Stomach (tissue), 9 donors: ENCODE data around the gene COX7A2. TPM values are rescaled to one million over a fixed set of nuclear protein-coding genes. Genes with fewer than 3 reads are reported as not detected.

Experiments used
- DNase-seq, 2 donors: peaks; one replicate each; pipeline versions ENCODE4 v3.0.0 to v3.0.0-alpha.2; 2013 to 2019
- H3K27ac ChIP-seq, 5 donors: fragments of 200-600 bp in 4 of 5; sonication (generic) in 4 of 5; one replicate each; pipeline ENCODE4 v1.5.1; 2013 to 2019; ENCODE audit warnings: mild to moderate bottlenecking in 1 of 5, moderate library complexity in 1 of 5
- H3K27me3 ChIP-seq, 3 donors: fragments of 200-600 bp; sonication (generic); one replicate each; pipeline ENCODE4 v1.5.1; 2017 to 2019; ENCODE audit warnings: mixed run types in 1 of 3
- H3K36me3 ChIP-seq, 4 donors: fragments of 200-600 bp; sonication (generic); 1 replicate in 3 of 4; 2 replicates in 1 of 4; pipeline ENCODE4 v1.5.1; 2016 to 2019
- H3K4me1 ChIP-seq, 4 donors: fragments of 200-600 bp; sonication (generic); one replicate each; pipeline ENCODE4 v1.5.1; 2016 to 2019
- H3K4me3 ChIP-seq, 4 donors: fragments of 200-600 bp; sonication (generic) in 3 of 4; one replicate each; pipeline ENCODE4 v1.5.1; 2016 to 2019; ENCODE audit warnings: mild to moderate bottlenecking in 1 of 4
- H3K9me3 ChIP-seq, 4 donors: fragments of 200-600 bp; sonication (generic); one replicate each; pipeline ENCODE4 v1.5.1; 2016 to 2019
- CTCF ChIP-seq, 7 experiments: fragments of 450-650 bp in 4 of 7; fragments of 200-600 bp in 3 of 7; sonication (generic) in 3 of 7; IDR thresholded peaks; one replicate each; pipeline ENCODE4 v1.5.1; 2016 to 2019; ENCODE audit warnings: antibody characterized with exemption in 7 of 7, control low read depth in 2 of 7, mild to moderate bottlenecking in 1 of 7
- EP300 ChIP-seq: sonication (generic); formaldehyde crosslinking; IDR thresholded peaks from one replicate; pipeline ENCODE4 v1.6.1; 2017; ENCODE audit warnings: antibody characterized with exemption
- POLR2A ChIP-seq, 4 donors: fragments of 450-650 bp; IDR thresholded peaks; one replicate each; pipeline ENCODE4 v1.6.1; 2016; ENCODE audit warnings: antibody characterized with exemption in 4 of 4, control low read depth in 2 of 4, mild to moderate bottlenecking in 1 of 4, moderate library complexity in 1 of 4
- POLR2AphosphoS5 ChIP-seq, 3 donors: sonication (generic); formaldehyde crosslinking; IDR thresholded peaks; one replicate each; pipeline ENCODE4 v1.6.1; 2016; ENCODE audit warnings: antibody characterized with exemption in 3 of 3
- WGBS, 5 donors: extraction: QIAGEN DNeasy Blood & Tissue Kit in 3 of 5; methylation state at CpG; one replicate each; pipeline versions ENCODE4 v1.1.5 to v1.1.7; 2013 to 2018; 5-methylcytosine and 5-hydroxymethylcytosine counted together
- intact Hi-C: fragments of 100-400 bp; cut with DNase I; formaldehyde crosslinking; loops from one replicate; pipeline ENCODE4 v1.15.1; 2023; ENCODE audit warnings: low total_unique reads
- polyA plus RNA-seq, 3 donors: library from polyadenylated mRNA; stranded (reverse); fragments of 200-250 nt; gene quantifications; one replicate each; pipeline ENCODE4 v1.2.3, GENCODE V29; 2013
- total RNA-seq, 5 donors: library from RNA; depleted of rRNA; stranded (reverse); fragments of >200 nt; gene quantifications; one replicate each; pipeline versions ENCODE4 v1.1.0 to v1.2.3, GENCODE V29; 2014 to 2016
- donor health status: healthy with polysubstance abuse.
- donor health status: Bipolar disorder and iron deficiency.
- donor health status: healthy.

The COX7A2 gene
- total and polyA plus RNA-seq, 8 donors, result 27.8 to 1,513 (median 406) TPM

- H3K4me3 ChIP-seq, result no peak overlapping the region
- TF ChIP-seq POLR2A (IDR thresholded peaks at IDR 0.05) (no peak), CTCF (IDR thresholded peaks at IDR 0.05) (no peak)
- no peaks in the 10 kb centered on the region for H3K27me3 ChIP-seq
- peak overlapping the region in 1 of 5 donors; percentile 7 for H3K27ac ChIP-seq
- H3K9me3 ChIP-seq, result no peaks in the 10 kb centered on the region
- WGBS, 5 donors, result 68 to 83% (median 72%) methylated on average over 2 of the region's 2 CpGs
- intact Hi-C loops, result loop anchor here (10.0 kb wide), 1 partner anchor 233 kb away; no protein-coding TSS in a partner anchor
- peaks cover 0 to 9% (median 0%) of the 10 kb centered on the region in 4 donors for H3K36me3 ChIP-seq
- DNase-seq, result no peak
- H3K4me1 ChIP-seq, result peaks cover 0 to 16% (median 4%) of the 10 kb centered on the region in 4 donors
Observed at GRCh38 chr6:75291331-75291730, 47.7 kb upstream of the COX7A2 start.

GRCh38 chr6:75290136-75290945, 46.7 kb upstream of the COX7A2 start:
- Histone ChIP-seq H3K4me1 (peaks cover 4 to 26% (median 12%) of the 10 kb centered on the region in 4 donors), H3K27ac (peak overlapping the region in 1 of 5 donors; percentile 59), H3K9me3 (no peaks in the 10 kb centered on the region), H3K4me3 (no peak overlapping the region), H3K36me3 (peaks cover 0 to 9% (median 0%) of the 10 kb centered on the region in 4 donors), H3K27me3 (no peaks in the 10 kb centered on the region)
- peak in 1 of 2 donors; percentile 38 for DNase-seq
- TF ChIP-seq POLR2A (IDR thresholded peaks at IDR 0.05) (no peak), EP300 (no peak), CTCF (IDR thresholded peaks at IDR 0.05) (no peak), POLR2AphosphoS5 (IDR thresholded peaks at IDR 0.05) (no peak)
- intact Hi-C loops, result loop anchor here (10.0 kb wide), 1 partner anchor 234 kb away; no protein-coding TSS in a partner anchor
- WGBS, 5 donors, result 66 to 69% (median 67%) methylated on average over 7 of the region's 7 CpGs

DNA sequence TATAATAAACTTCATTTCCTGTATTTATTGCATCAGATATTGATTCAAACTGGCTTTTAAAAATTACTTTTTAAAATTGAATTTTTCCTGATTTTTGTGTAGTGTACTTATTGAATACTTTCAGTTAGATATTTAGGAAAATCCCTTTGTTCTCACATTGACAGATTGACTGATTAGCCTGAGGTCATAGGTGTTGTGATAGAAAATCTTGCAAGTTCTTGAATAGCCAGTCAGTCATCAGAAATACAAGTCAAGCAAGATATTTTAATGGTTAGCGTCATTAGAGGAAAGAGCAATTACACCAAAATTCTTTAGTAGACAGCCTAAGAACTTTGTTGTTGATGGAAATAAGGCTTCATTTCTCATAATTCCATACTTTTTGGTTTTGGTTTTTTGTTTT, 44.4 kb upstream of the COX7A2 start:
- intact Hi-C loops, result no loop called here
- no peak for DNase-seq

GRCh38 chr6:75287424-75287823, 43.8 kb upstream of the COX7A2 start:
- peaks cover 0 to 9% (median 0%) of the 10 kb centered on the region in 4 donors for H3K36me3 ChIP-seq
- TF ChIP-seq EP300 (no peak), CTCF (IDR thresholded peaks at IDR 0.05) (no peak), POLR2AphosphoS5 (IDR thresholded peaks at IDR 0.05) (no peak), POLR2A (IDR thresholded peaks at IDR 0.05) (no peak)
- intact Hi-C loops, result no loop called here
- no peaks in the 10 kb centered on the region for H3K9me3 ChIP-seq
- H3K27ac ChIP-seq, result no peak overlapping the region
- H3K4me1 ChIP-seq, result peaks cover 12 to 40% (median 22%) of the 10 kb centered on the region in 4 donors
- DNase-seq, result no peak
- H3K4me3 ChIP-seq, result no peak overlapping the region
- H3K27me3 ChIP-seq, result no peaks in the 10 kb centered on the region
- WGBS, 5 donors, result 84 to 97% (median 88%) methylated on average over 1 of the region's 1 CpG

More for the DNA sequence above, 44.4 kb upstream of the COX7A2 start:
- peaks cover 0 to 9% (median 0%) of the 10 kb centered on the region in 4 donors for H3K36me3 ChIP-seq
- no peaks in the 10 kb centered on the region for H3K9me3 ChIP-seq
- WGBS, 5 donors, result 88 to 100% (median 92%) methylated on average over 1 of the region's 1 CpG
- no peak overlapping the region for H3K27ac ChIP-seq
- TF ChIP-seq CTCF (IDR thresholded peaks at IDR 0.05), result no peak
- TF ChIP-seq POLR2AphosphoS5 (IDR thresholded peaks at IDR 0.05), result no peak
- TF ChIP-seq POLR2A (IDR thresholded peaks at IDR 0.05), result no peak
- TF ChIP-seq EP300, result no peak
- peaks cover 7 to 34% (median 16%) of the 10 kb centered on the region in 4 donors for H3K4me1 ChIP-seq
- H3K4me3 ChIP-seq, result no peak overlapping the region
- H3K27me3 ChIP-seq, result no peaks in the 10 kb centered on the region
